MM.1S (cell line): ENCODE measurements around the gene RADIL.

Experiments
- EZH2 ChIP-seq: fragments of 300-600 bp; sonication (generic); optimal IDR thresholded peaks from 2 replicates; pipeline ENCODE3; 2017; ENCODE audit warnings: low read depth, mild to moderate bottlenecking, antibody characterized with exemption, low read length, mixed read lengths
- EZH2phosphoT487 ChIP-seq: fragments of 300-600 bp; sonication (generic); IDR thresholded peaks from 2 replicates; pipeline ENCODE4 v1.6.1; 2018; ENCODE audit warnings: antibody characterized with exemption, low read length
- TF ChIP-seq, protein P1 (sequence below): fragments of 300-600 bp; sonication (generic); IDR thresholded peaks from 2 replicates; pipeline ENCODE4 v1.5.1; 2016; ENCODE audit warnings: antibody characterized with exemption, low read length, mixed read lengths

GRCh38 chr7:4790078-4790465, 93.4 kb downstream of the RADIL start:
- TF ChIP-seq, protein P1, sequence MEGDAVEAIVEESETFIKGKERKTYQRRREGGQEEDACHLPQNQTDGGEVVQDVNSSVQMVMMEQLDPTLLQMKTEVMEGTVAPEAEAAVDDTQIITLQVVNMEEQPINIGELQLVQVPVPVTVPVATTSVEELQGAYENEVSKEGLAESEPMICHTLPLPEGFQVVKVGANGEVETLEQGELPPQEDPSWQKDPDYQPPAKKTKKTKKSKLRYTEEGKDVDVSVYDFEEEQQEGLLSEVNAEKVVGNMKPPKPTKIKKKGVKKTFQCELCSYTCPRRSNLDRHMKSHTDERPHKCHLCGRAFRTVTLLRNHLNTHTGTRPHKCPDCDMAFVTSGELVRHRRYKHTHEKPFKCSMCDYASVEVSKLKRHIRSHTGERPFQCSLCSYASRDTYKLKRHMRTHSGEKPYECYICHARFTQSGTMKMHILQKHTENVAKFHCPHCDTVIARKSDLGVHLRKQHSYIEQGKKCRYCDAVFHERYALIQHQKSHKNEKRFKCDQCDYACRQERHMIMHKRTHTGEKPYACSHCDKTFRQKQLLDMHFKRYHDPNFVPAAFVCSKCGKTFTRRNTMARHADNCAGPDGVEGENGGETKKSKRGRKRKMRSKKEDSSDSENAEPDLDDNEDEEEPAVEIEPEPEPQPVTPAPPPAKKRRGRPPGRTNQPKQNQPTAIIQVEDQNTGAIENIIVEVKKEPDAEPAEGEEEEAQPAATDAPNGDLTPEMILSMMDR, result no peak
- TF ChIP-seq EZH2phosphoT487 (no peak), EZH2 (no peak)
